H1 (cell line): Measurements from ENCODE around the gene LAP3. TPM values are rescaled to one million over a fixed set of nuclear protein-coding genes. Genes with fewer than 3 reads are reported as not detected.

Source experiments
- CTCF ChIA-PET: fragments of 300-600 bp; sonication (Branson Sonifier 250); formaldehyde crosslinking; loops from one replicate; lab custom pipeline; 2021; ENCODE audit not compliant: partially characterized antibody; lab: Charles Lee
- POLR2A ChIA-PET: fragments of 300-600 bp; sonication (Branson Sonifier 250); formaldehyde crosslinking; loops from one replicate; lab custom pipeline; 2021; ENCODE audit warnings: inconsistent platforms; ENCODE audit not compliant: partially characterized antibody; lab: Charles Lee
- DNase-seq, 2 experiments: peaks; one replicate each; pipeline versions ENCODE4 v3.0.0 to v3.0.0-alpha.2; 2010 to 2022; ENCODE audit warnings: low spot score in 2 of 2, low read depth in 1 of 2, mixed read lengths in 1 of 2
- FAIRE-seq: peaks from 2 replicates; lab custom pipeline; 2011; peaks lifted over from hg19 to GRCh38; lab: Jason Lieb, UNC
- H2AFZ ChIP-seq: 2 replicates; pipeline ENCODE4 v1.8.1; 2012; ENCODE audit warnings: low read length, inconsistent platforms
- H2AK5ac ChIP-seq: 2 replicates; pipeline ENCODE4 v1.6.1; 2013; ENCODE audit warnings: low read depth, low read length
- H2BK120ac ChIP-seq: replicated peaks from 2 replicates; pipeline ENCODE3; 2013; ENCODE audit warnings: low read depth, low read length, inconsistent platforms
- H2BK12ac ChIP-seq: 2 replicates; pipeline ENCODE4 v1.6.1; 2013; ENCODE audit warnings: low read depth, low read length
- H2BK15ac ChIP-seq: 2 replicates; pipeline ENCODE4 v1.6.1; 2013; ENCODE audit warnings: low read length
- H2BK20ac ChIP-seq: 2 replicates; pipeline ENCODE4 v1.6.1; 2013; ENCODE audit warnings: low read length
- H2BK5ac ChIP-seq: 2 replicates; pipeline ENCODE4 v1.6.1; 2013; ENCODE audit warnings: low read depth, low read length
- H3K14ac ChIP-seq: 2 replicates; pipeline ENCODE4 v1.6.1; 2013; ENCODE audit warnings: inconsistent platforms; ENCODE audit not compliant: insufficient read length
- H3K18ac ChIP-seq: 2 replicates; pipeline ENCODE4 v1.6.1; 2013; ENCODE audit warnings: low read length; ENCODE audit errors: extremely low read depth
- H3K23ac ChIP-seq: 2 replicates; pipeline ENCODE4 v1.6.1; 2013; ENCODE audit warnings: inconsistent platforms; ENCODE audit not compliant: insufficient read length
- H3K23me2 ChIP-seq: 2 replicates; pipeline ENCODE4 v1.6.1; 2013; ENCODE audit warnings: low read depth, low read length
- H3K27ac ChIP-seq: 2 replicates; pipeline ENCODE4 v1.6.1; 2011; ENCODE audit warnings: low read depth, low read length, inconsistent platforms
- H3K27me3 ChIP-seq, 4 experiments: replicated peaks in 1 of 4; 1 replicate in 1 of 4; 2 replicates in 3 of 4; pipeline versions ENCODE4 v1.6.1 to v1.8.1; 2011 to 2013; ENCODE audit warnings: low read length in 3 of 4, mild to moderate bottlenecking in 3 of 4, inconsistent platforms in 2 of 4, mixed read lengths in 2 of 4, moderate library complexity in 1 of 4; ENCODE audit not compliant: control insufficient read depth in 3 of 4, insufficient read depth in 3 of 4; ENCODE audit errors: extremely low read depth in 1 of 4
- H3K36me3 ChIP-seq, 4 experiments: 2 replicates each; pipeline versions ENCODE4 v1.6.1 to v1.8.1; 2011 to 2013; ENCODE audit warnings: mild to moderate bottlenecking in 4 of 4, low read length in 3 of 4, moderate library complexity in 2 of 4, control low read depth in 1 of 4, inconsistent platforms in 1 of 4; ENCODE audit not compliant: insufficient read depth in 4 of 4, control insufficient read depth in 2 of 4
- H3K4ac ChIP-seq: replicated peaks from 2 replicates; pipeline ENCODE3; 2013; ENCODE audit warnings: low read length, low read depth, mixed read lengths, inconsistent platforms; ENCODE audit not compliant: insufficient read length
- H3K4me1 ChIP-seq, 4 experiments: replicated peaks in 1 of 4; 1 replicate in 1 of 4; 2 replicates in 3 of 4; pipeline versions ENCODE4 v1.6.1 to v1.8.1; 2011 to 2013; ENCODE audit warnings: low read length in 3 of 4, inconsistent platforms in 2 of 4, mixed read lengths in 1 of 4; ENCODE audit not compliant: insufficient read depth in 4 of 4, control insufficient read depth in 3 of 4
- H3K4me2 ChIP-seq, 2 experiments: 2 replicates each; pipeline versions ENCODE4 v1.6.1 to v1.8.1; 2011 to 2013; ENCODE audit warnings: low read depth in 2 of 2, low read length in 2 of 2, control low read depth in 1 of 2, inconsistent platforms in 1 of 2, mild to moderate bottlenecking in 1 of 2; ENCODE audit not compliant: insufficient read depth in 1 of 2
- H3K4me3 ChIP-seq, 4 experiments: fragments of 200-600, 300-600 bp in 1 of 4; sonication (generic), shearing (Covaris generic), sonication (Bioruptor Twin) in 1 of 4; 2 replicates each; pipeline versions ENCODE4 v1.5.1 to v1.8.1; 2011 to 2016; ENCODE audit warnings: low read length in 4 of 4, low read depth in 3 of 4, control low read depth in 2 of 4, inconsistent platforms in 2 of 4, mild to moderate bottlenecking in 2 of 4, mixed read lengths in 1 of 4, moderate library complexity in 1 of 4; ENCODE audit not compliant: insufficient read depth in 2 of 4; ENCODE audit errors: extremely low read depth in 1 of 4
- H3K56ac ChIP-seq: replicated peaks from 2 replicates; pipeline ENCODE3; 2013; ENCODE audit warnings: low read depth, mild to moderate bottlenecking, mixed read lengths, low read length, inconsistent platforms; ENCODE audit not compliant: insufficient read length
- H3K79me1 ChIP-seq: 2 replicates; pipeline ENCODE4 v1.6.1; 2013; ENCODE audit warnings: low read depth, low read length, control low read depth
- H3K79me2 ChIP-seq, 2 experiments: 2 replicates each; pipeline versions ENCODE4 v1.6.1 to v1.8.1; 2012 to 2013; ENCODE audit warnings: low read length in 2 of 2, mild to moderate bottlenecking in 2 of 2, inconsistent platforms in 1 of 2; ENCODE audit not compliant: insufficient read depth in 2 of 2, control insufficient read depth in 1 of 2
- H3K9ac ChIP-seq, 4 experiments: replicated peaks in 1 of 4; 1 replicate in 1 of 4; 2 replicates in 3 of 4; pipeline versions ENCODE4 v1.6.1 to v1.8.1; 2011 to 2013; ENCODE audit warnings: low read depth in 3 of 4, low read length in 3 of 4, control low read depth in 2 of 4, mild to moderate bottlenecking in 2 of 4, moderate library complexity in 2 of 4, inconsistent platforms in 1 of 4; ENCODE audit errors: extremely low read depth in 1 of 4
- H3K9me3 ChIP-seq, 2 experiments: 2 replicates each; pipeline versions ENCODE4 v1.6.1 to v1.8.1; 2012 to 2013; ENCODE audit warnings: mild to moderate bottlenecking in 2 of 2, moderate library complexity in 2 of 2, control low read depth in 1 of 2, inconsistent platforms in 1 of 2, low read depth in 1 of 2, low read length in 1 of 2, mixed read lengths in 1 of 2; ENCODE audit not compliant: insufficient read depth in 2 of 2
- H4K20me1 ChIP-seq, 2 experiments: replicated peaks in 1 of 2; 2 replicates each; pipeline versions ENCODE3 to v1.8.1; 2011 to 2013; ENCODE audit warnings: inconsistent platforms in 2 of 2, low read length in 2 of 2, mild to moderate bottlenecking in 1 of 2; ENCODE audit not compliant: insufficient read depth in 2 of 2, control insufficient read depth in 1 of 2
- H4K5ac ChIP-seq: 2 replicates; pipeline ENCODE4 v1.6.1; 2013; ENCODE audit warnings: low read length, low read depth, mixed read lengths, inconsistent platforms; ENCODE audit not compliant: insufficient read length
- H4K8ac ChIP-seq: 2 replicates; pipeline ENCODE4 v1.8.0; 2013; ENCODE audit warnings: mild to moderate bottlenecking, moderate library complexity, low read length, inconsistent platforms; ENCODE audit not compliant: insufficient read depth; ENCODE audit errors: extremely low read depth
- H4K91ac ChIP-seq: replicated peaks from 2 replicates; pipeline ENCODE3; 2013; ENCODE audit warnings: low read length, mixed read lengths, inconsistent platforms; ENCODE audit not compliant: insufficient read length
- CREB1 ChIP-seq: IDR thresholded peaks from 2 replicates; pipeline ENCODE4 v1.6.1; 2012; ENCODE audit warnings: inconsistent platforms
- NRF1 ChIP-seq: IDR thresholded peaks from 2 replicates; pipeline ENCODE4 v1.6.1; 2011; ENCODE audit warnings: mild to moderate bottlenecking, low read depth, low read length, improper control_type of control experiment
- SIN3A ChIP-seq, 2 experiments: IDR thresholded peaks in 1 of 2; conservative IDR thresholded peaks in 1 of 2; 2 replicates each; pipeline ENCODE4 v1.6.1; 2011 to 2012; ENCODE audit warnings: low read length in 2 of 2, improper control_type of control experiment in 1 of 2, low read depth in 1 of 2, mild to moderate bottlenecking in 1 of 2
- WGBS, 2 experiments: shearing (Covaris generic) in 1 of 2; methylation state at CpG; one replicate each; pipeline versions ENCODE4 v1.1.6 to v1.1.7; 2013 to 2015; ENCODE audit warnings: low lambda C conversion rate in 2 of 2, mixed read lengths in 2 of 2, inconsistent platforms in 1 of 2, low coverage in 1 of 2, missing lambda C conversion rate in 1 of 2; ENCODE audit not compliant: insufficient replicate concordance in 2 of 2, insufficient coverage in 1 of 2, insufficient read length in 1 of 2; ENCODE audit errors: extremely low coverage in 1 of 2, missing lambda C conversion rate in 1 of 2; 5-methylcytosine and 5-hydroxymethylcytosine counted together
- polyA plus RNA-seq, 7 experiments: library from polyadenylated mRNA; depleted of rRNA in 3 of 7; stranded (reverse) in 5 of 7; unstranded in 2 of 7; fragments of >200 nt in 5 of 7; fragments of 200-250 nt in 2 of 7; gene quantifications; 1 replicate in 5 of 7; 2 replicates in 1 of 7; 4 replicates in 1 of 7; pipeline versions ENCODE4 v1.2.1 to v1.2.3, GENCODE V29; 2011 to 2013; ENCODE audit warnings: missing spikeins in 2 of 7, mixed read lengths in 2 of 7
- total RNA-seq: library from RNA; stranded (reverse); fragmentation: NEBNext Ultra II Directional; extraction: Animal tissue kit (Norgen Biotek cat#: 25700); gene quantifications from 2 replicates; pipeline ENCODE4 v1.2.1, GENCODE V29; 2021

The LAP3 gene
- total and polyA plus RNA-seq, 2 of the 8 experiments (the other 6 are each of a cell fraction or from before 2014, with no cell fraction given) = 28.3 to 50.9 TPM

GRCh38 chr4:17646693-17647092 lies 69.7 kb downstream of the LAP3 start:
- Histone ChIP-seq H3K9ac (no peak overlapping the region), H2BK15ac (no peak overlapping the region), H4K91ac (no peak overlapping the region), H3K14ac (no peak overlapping the region), H3K79me1 (no peaks in the 10 kb centered on the region), H4K8ac (no peak overlapping the region), H2BK20ac (no peak overlapping the region), H3K18ac (no peak overlapping the region), H3K4ac (no peak overlapping the region)
- no peak for TF ChIP-seq SIN3A (conservative IDR thresholded peaks at IDR 0.05 in 1 of 2, IDR thresholded peaks at IDR 0.05 in 1 of 2; ENCODE audit: low read depth in 1 of 2, low read length in 2 of 2)
- no peak for TF ChIP-seq CREB1
- no peak for TF ChIP-seq NRF1
- TF ChIP-seq, all 59 proteins: peak for 0
- Histone ChIP-seq H2BK5ac (no peak overlapping the region), H3K56ac (no peak overlapping the region), H3K4me2 (no peak overlapping the region), H2AK5ac (no peak overlapping the region), H3K23ac (no peak overlapping the region), H3K9me3 (peaks cover 0 to 9% of the 10 kb centered on the region in 2 experiments; a peak in 2 of 4 replicates), H3K27me3 (no peaks in the 10 kb centered on the region; a peak in 1 of 7 replicates), H3K36me3 (peaks cover 0 to 3% (median 0%) of the 10 kb centered on the region in 4 experiments; a peak in 1 of 8 replicates), H2AFZ (no peak overlapping the region), H2BK120ac (no peak overlapping the region), H2BK12ac (no peak overlapping the region), H3K27ac (no peak overlapping the region), H3K4me3 (no peak overlapping the region), H4K20me1 (peaks cover 0 to 4% of the 10 kb centered on the region in 2 experiments), H3K4me1 (no peaks in the 10 kb centered on the region), H3K79me2 (no peaks in the 10 kb centered on the region), H4K5ac (no peak overlapping the region), H3K23me2 (no peaks in the 10 kb centered on the region; the same call in 1 of the 2 replicates)
- POLR2A ChIA-PET = interaction anchor here (0.7 kb wide), 2 partner anchors 72 to 1069 kb away, joined by 3 read pairs; no protein-coding TSS in a partner anchor
- 94% methylated on average over 3 of the region's 3 CpGs; no CpG with 5 or more reads in 1 of the 2 experiments for WGBS, 2 experiments
- no peak for FAIRE-seq
- CTCF ChIA-PET = interaction anchor here (0.6 to 3.1 kb wide), 2 partner anchors 9 to 134 kb away, joined by 3 to 14 read pairs; no protein-coding TSS in a partner anchor
- DNase-seq = no peak
